H9 (cell line): ENCODE measurements around the gene SLC34A2. TPM values are rescaled to one million over a fixed set of nuclear protein-coding genes. Genes with fewer than 3 reads are reported as not detected.

Source experiments
- DNase-seq: peaks from one replicate; pipeline ENCODE4 v3.0.0-alpha.2; 2017
- H2AFZ ChIP-seq: one replicate; pipeline ENCODE4 v1.6.1; 2013; ENCODE audit warnings: mild to moderate bottlenecking, low read length, control low read depth, moderate library complexity
- H2AK5ac ChIP-seq: 2 replicates; pipeline ENCODE4 v1.6.1; 2013; ENCODE audit warnings: low read length, control low read depth, mixed read lengths; ENCODE audit not compliant: insufficient read length
- H2BK120ac ChIP-seq: one replicate; pipeline ENCODE4 v1.6.1; 2013; ENCODE audit warnings: low read depth, mild to moderate bottlenecking, low read length, control low read depth, inconsistent platforms; ENCODE audit not compliant: poor library complexity, severe bottlenecking
- H2BK12ac ChIP-seq: 2 replicates; pipeline ENCODE4 v1.6.1; 2013; ENCODE audit warnings: low read length, control low read depth, mixed read lengths, low read depth; ENCODE audit not compliant: insufficient read length
- H2BK15ac ChIP-seq: 2 replicates; pipeline ENCODE4 v1.6.1; 2013; ENCODE audit warnings: low read depth, low read length, control low read depth
- H2BK20ac ChIP-seq: one replicate; pipeline ENCODE4 v1.6.1; 2013; ENCODE audit warnings: low read depth, mild to moderate bottlenecking, low read length, control low read depth, inconsistent platforms; ENCODE audit not compliant: poor library complexity, severe bottlenecking
- H2BK5ac ChIP-seq: 2 replicates; pipeline ENCODE4 v1.6.1; 2013; ENCODE audit warnings: low read length, control low read depth, mixed read lengths; ENCODE audit not compliant: insufficient read length
- H3K14ac ChIP-seq: 2 replicates; pipeline ENCODE4 v1.6.1; 2013; ENCODE audit warnings: low read length, control low read depth; ENCODE audit not compliant: insufficient read depth
- H3K18ac ChIP-seq: 2 replicates; pipeline ENCODE4 v1.6.1; 2013; ENCODE audit warnings: low read depth, mild to moderate bottlenecking, mixed read lengths, low read length, control low read depth; ENCODE audit not compliant: insufficient read length
- H3K23ac ChIP-seq: 2 replicates; pipeline ENCODE4 v1.6.1; 2013; ENCODE audit warnings: low read length, control low read depth, mixed read lengths, low read depth; ENCODE audit not compliant: insufficient read length
- H3K23me2 ChIP-seq: 2 replicates; pipeline ENCODE4 v1.6.1; 2013; ENCODE audit warnings: low read depth, mild to moderate bottlenecking, mixed read lengths, low read length, control low read depth; ENCODE audit not compliant: insufficient read length, poor library complexity, severe bottlenecking
- H3K27ac ChIP-seq: 2 replicates; pipeline ENCODE4 v1.5.1; 2013; ENCODE audit warnings: low read length, control low read depth, mixed read lengths, low read depth; ENCODE audit not compliant: insufficient read length
- H3K27me3 ChIP-seq: 2 replicates; pipeline ENCODE4 v1.6.1; 2013; ENCODE audit warnings: low read length, control low read depth, inconsistent platforms; ENCODE audit not compliant: insufficient read depth
- H3K4ac ChIP-seq: 2 replicates; pipeline ENCODE4 v1.6.1; 2013; ENCODE audit warnings: low read depth, mild to moderate bottlenecking, control low read depth, inconsistent platforms, low read length, moderate library complexity
- H3K4me1 ChIP-seq: 2 replicates; pipeline ENCODE4 v1.6.1; 2013; ENCODE audit warnings: low read length, control low read depth, inconsistent platforms; ENCODE audit not compliant: insufficient read depth
- H3K4me2 ChIP-seq: 2 replicates; pipeline ENCODE4 v1.6.1; 2013; ENCODE audit warnings: low read length, control low read depth, mixed read lengths; ENCODE audit not compliant: insufficient read length, insufficient read depth
- H3K56ac ChIP-seq: 2 replicates; pipeline ENCODE4 v1.6.1; 2013; ENCODE audit warnings: low read depth, mild to moderate bottlenecking, mixed read lengths, low read length, control low read depth; ENCODE audit not compliant: insufficient read length
- H3K79me1 ChIP-seq: 2 replicates; pipeline ENCODE4 v1.6.1; 2013; ENCODE audit warnings: low read depth, mild to moderate bottlenecking, moderate library complexity, low read length, control low read depth, inconsistent platforms; ENCODE audit not compliant: insufficient read depth, poor library complexity, severe bottlenecking
- H3K79me2 ChIP-seq: 2 replicates; pipeline ENCODE4 v1.6.1; 2013; ENCODE audit warnings: low read length, control low read depth, inconsistent platforms; ENCODE audit not compliant: insufficient read depth
- H3K9ac ChIP-seq: 2 replicates; pipeline ENCODE4 v1.6.1; 2013; ENCODE audit warnings: low read length, control low read depth, mixed read lengths; ENCODE audit not compliant: insufficient read length; ENCODE audit errors: extremely low read depth
- H3K9me3 ChIP-seq: one replicate; pipeline ENCODE4 v1.6.1; 2013; ENCODE audit warnings: low read depth, low read length, inconsistent platforms; ENCODE audit not compliant: control insufficient read depth
- H3T11ph ChIP-seq: one replicate; pipeline ENCODE4 v1.6.1; 2013; ENCODE audit warnings: mild to moderate bottlenecking, low read length, control low read depth, inconsistent platforms
- H4K20me1 ChIP-seq: one replicate; pipeline ENCODE4 v1.6.1; 2013; ENCODE audit not compliant: control insufficient read depth, insufficient read length, insufficient read depth
- H4K5ac ChIP-seq: 2 replicates; pipeline ENCODE4 v1.6.1; 2013; ENCODE audit warnings: low read depth, mild to moderate bottlenecking, mixed read lengths, low read length, control low read depth; ENCODE audit not compliant: insufficient read length
- H4K8ac ChIP-seq: replicated peaks from 2 replicates; pipeline ENCODE4 v1.6.1; 2013; ENCODE audit warnings: low read length, control low read depth, mixed read lengths, low read depth; ENCODE audit not compliant: insufficient read length
- H4K91ac ChIP-seq: 2 replicates; pipeline ENCODE4 v1.6.1; 2013; ENCODE audit warnings: low read depth, mild to moderate bottlenecking, moderate library complexity, mixed read lengths, low read length, control low read depth; ENCODE audit not compliant: insufficient read length
- H3K27ac Mint-ChIP-seq, 3 experiments: 2 replicates in 2 of 3; 3 replicates in 1 of 3; pipeline ENCODE4 v1.8.0; 2020 to 2021; ENCODE audit warnings: mixed read lengths in 3 of 3, mild to moderate bottlenecking in 1 of 3, moderate library complexity in 1 of 3
- H3K27me3 Mint-ChIP-seq: 2 replicates; pipeline ENCODE4 v1.8.0; 2021; ENCODE audit warnings: low read depth, mild to moderate bottlenecking, moderate library complexity, mixed read lengths
- H3K36me3 Mint-ChIP-seq, 3 experiments: 2 replicates in 2 of 3; 3 replicates in 1 of 3; pipeline ENCODE4 v1.8.0; 2020 to 2021; ENCODE audit warnings: low read depth in 3 of 3, mixed read lengths in 3 of 3; ENCODE audit not compliant: insufficient read depth in 1 of 3
- H3K4me1 Mint-ChIP-seq, 2 experiments: 2 replicates each; pipeline ENCODE4 v1.8.0; 2020; ENCODE audit warnings: mixed read lengths in 2 of 2
- H3K4me3 Mint-ChIP-seq, 2 experiments: 2 replicates in 1 of 2; 3 replicates in 1 of 2; pipeline ENCODE4 v1.8.0; 2020 to 2021; ENCODE audit warnings: mild to moderate bottlenecking in 2 of 2, mixed read lengths in 2 of 2, moderate library complexity in 1 of 2
- H3K9me3 Mint-ChIP-seq, 2 experiments: 2 replicates in 1 of 2; 3 replicates in 1 of 2; pipeline ENCODE4 v1.8.0; 2020; ENCODE audit warnings: mild to moderate bottlenecking in 2 of 2, mixed read lengths in 2 of 2, moderate library complexity in 1 of 2
- WGBS: extraction: QIAGEN DNeasy Blood & Tissue Kit; methylation state at CpG from one replicate; pipeline ENCODE4 v1.1.7; 2013; ENCODE audit warnings: missing lambda C conversion rate, low lambda C conversion rate, mixed read lengths; ENCODE audit not compliant: insufficient read length; ENCODE audit errors: extremely low coverage; 5-methylcytosine and 5-hydroxymethylcytosine counted together
- total RNA-seq: library from RNA; stranded (reverse); gene quantifications from 2 replicates; pipeline ENCODE4 v1.2.1, GENCODE V29; 2021
- TF ChIP-seq, protein P1 (sequence below): fragments of 200-600 bp; sonication (generic); conservative IDR thresholded peaks from 3 replicates; pipeline ENCODE4 v1.8.0; 2021; ENCODE audit warnings: antibody characterized with exemption, mild to moderate bottlenecking

Gene SLC34A2
- total RNA-seq, 1 experiment from 2014 or later, result 0.57 TPM

DNA sequence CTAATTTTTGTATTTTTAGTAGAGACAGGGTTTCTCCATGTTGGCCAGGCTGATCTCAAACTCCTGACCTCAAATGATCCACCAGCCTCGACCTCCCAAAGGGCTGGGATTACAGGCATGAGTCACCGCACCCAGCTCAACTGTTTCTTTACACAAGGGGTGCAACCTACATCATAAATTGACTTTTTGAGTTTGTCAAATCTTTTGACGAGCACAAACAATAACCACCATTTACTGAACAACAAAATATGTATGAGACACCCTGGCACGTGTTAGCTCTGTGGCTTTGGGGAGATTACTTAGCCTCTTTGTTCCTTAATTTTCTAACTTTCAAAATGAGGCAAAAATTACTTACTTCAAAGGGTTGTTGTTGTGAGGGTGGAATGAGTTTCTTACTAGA, 23.5 kb upstream of the SLC34A2 start:
- H2BK12ac ChIP-seq, result no peak overlapping the region
- Mint-ChIP-seq H3K4me3 (no peak overlapping the region), H3K36me3 (peaks cover 0 to 1% (median 0%) of the 10 kb centered on the region in 3 experiments; a peak in 1 of 7 replicates), H3K27me3 (peaks cover 2% of the 10 kb centered on the region), H3K9me3 (no peaks in the 10 kb centered on the region), H3K4me1 (no peaks in the 10 kb centered on the region), H3K27ac (no peak overlapping the region)
- H3K27ac ChIP-seq, result no peak overlapping the region
- TF ChIP-seq, protein P1, sequence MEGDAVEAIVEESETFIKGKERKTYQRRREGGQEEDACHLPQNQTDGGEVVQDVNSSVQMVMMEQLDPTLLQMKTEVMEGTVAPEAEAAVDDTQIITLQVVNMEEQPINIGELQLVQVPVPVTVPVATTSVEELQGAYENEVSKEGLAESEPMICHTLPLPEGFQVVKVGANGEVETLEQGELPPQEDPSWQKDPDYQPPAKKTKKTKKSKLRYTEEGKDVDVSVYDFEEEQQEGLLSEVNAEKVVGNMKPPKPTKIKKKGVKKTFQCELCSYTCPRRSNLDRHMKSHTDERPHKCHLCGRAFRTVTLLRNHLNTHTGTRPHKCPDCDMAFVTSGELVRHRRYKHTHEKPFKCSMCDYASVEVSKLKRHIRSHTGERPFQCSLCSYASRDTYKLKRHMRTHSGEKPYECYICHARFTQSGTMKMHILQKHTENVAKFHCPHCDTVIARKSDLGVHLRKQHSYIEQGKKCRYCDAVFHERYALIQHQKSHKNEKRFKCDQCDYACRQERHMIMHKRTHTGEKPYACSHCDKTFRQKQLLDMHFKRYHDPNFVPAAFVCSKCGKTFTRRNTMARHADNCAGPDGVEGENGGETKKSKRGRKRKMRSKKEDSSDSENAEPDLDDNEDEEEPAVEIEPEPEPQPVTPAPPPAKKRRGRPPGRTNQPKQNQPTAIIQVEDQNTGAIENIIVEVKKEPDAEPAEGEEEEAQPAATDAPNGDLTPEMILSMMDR, result no peak
- H3K23me2 ChIP-seq, result no peaks in the 10 kb centered on the region
- no peak overlapping the region for H2BK20ac ChIP-seq
- no peak overlapping the region for H4K5ac ChIP-seq
- no peak overlapping the region for H4K8ac ChIP-seq
- H3K79me1 ChIP-seq, result no peaks in the 10 kb centered on the region
- no peaks in the 10 kb centered on the region for H3K9me3 ChIP-seq
- no peak overlapping the region for H2BK15ac ChIP-seq
- no peak overlapping the region for H2AK5ac ChIP-seq
- H3K14ac ChIP-seq, result no peak overlapping the region
- no peak overlapping the region for H2AFZ ChIP-seq
- H3K9ac ChIP-seq, result no peak overlapping the region
- no peaks in the 10 kb centered on the region for H3K79me2 ChIP-seq
- H3K18ac ChIP-seq, result no peak overlapping the region
- H4K20me1 ChIP-seq, result no peaks in the 10 kb centered on the region
- no peak overlapping the region for H3T11ph ChIP-seq
- no peak for DNase-seq
- no CpG with 5 or more reads among the region's 4 CpGs for WGBS
- no peak overlapping the region for H2BK5ac ChIP-seq
- H3K56ac ChIP-seq, result no peak overlapping the region
- no peaks in the 10 kb centered on the region for H3K27me3 ChIP-seq
- H3K4ac ChIP-seq, result no peak overlapping the region
- H3K23ac ChIP-seq, result no peak overlapping the region
- H4K91ac ChIP-seq, result no peak overlapping the region
- H3K4me1 ChIP-seq, result no peaks in the 10 kb centered on the region; the same call in 1 of the 2 replicates
- no peak overlapping the region for H2BK120ac ChIP-seq
- no peak overlapping the region for H3K4me2 ChIP-seq
